NCI-H446 treated with DMSO at 0.1 percent for 48 hours (cell line): ENCODE results near the gene NR3C2.
A peak's percentile ranks its signal among the peaks of the same experiment; 100 is the strongest.

Source experiments
- DNase-seq: peaks from one replicate; lab custom pipeline; 2025; lab: John Stamatoyannopoulos, UW

Gene NR3C2

DNA sequence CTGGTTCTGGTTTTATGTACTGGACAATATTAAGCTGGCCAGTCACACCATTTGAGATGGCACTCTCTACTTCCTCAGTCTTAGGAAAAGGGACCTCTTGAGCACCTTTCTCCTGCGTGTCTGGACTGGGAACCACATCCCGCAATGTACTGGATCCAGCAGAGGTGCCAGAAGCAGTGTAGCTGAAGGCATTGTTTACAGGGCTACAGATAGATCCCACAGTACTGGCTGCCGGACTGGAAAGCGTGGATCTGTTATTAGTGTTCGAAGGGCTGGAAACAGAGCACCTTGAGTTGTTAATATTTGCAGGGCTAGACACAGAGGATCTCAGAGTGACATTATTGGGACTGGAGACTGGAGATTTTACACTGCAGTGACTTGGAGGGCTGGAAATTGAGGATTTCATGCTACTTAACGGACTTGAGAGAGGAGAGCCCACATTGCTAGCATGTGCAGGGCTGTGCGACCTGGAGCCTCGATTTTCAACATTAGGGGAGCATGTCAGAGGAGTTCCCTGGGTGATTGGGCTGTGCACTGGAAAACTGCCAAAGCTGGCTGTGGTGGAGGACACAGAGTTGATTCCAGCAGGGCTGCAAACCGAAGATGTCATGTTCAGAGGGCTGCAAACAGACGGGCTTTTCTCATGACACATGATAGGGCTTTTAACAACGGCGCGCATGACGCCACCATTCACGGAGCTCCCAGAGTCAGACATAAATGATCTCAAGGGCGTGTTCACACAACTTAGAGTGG, 6.4 kb downstream of the NR3C2 start:
- DNase-seq: no peak

DNA sequence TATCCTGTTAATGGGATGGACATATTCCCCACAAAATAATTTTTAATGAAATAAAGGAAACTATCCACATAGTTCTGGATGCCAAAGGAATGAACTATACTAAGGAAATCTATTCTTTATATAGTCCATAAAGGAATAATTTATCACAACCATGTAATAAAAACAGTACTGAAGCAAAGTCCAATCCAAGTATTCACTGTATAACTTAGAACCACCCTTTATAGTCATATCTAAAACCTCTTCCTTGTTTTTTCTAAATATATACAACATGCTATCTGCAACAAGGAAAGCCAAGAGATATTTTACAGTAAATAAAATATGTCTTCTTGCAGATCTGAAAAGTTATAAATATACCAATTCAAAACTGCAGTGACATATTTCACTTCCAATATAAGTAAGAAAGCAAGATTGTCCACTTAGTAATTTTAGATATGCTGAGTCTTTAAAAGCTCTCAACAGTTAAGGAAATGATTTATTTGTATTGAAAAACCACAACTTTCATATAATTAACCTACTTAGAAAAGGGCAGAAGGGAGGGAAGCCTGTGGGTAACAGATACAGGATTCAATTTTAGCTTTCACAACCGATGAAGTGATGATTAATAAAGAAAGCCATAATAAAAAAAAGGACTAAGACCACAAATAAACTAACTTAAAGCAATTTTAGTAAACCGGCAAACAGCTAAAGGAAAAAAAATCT, 8.0 kb downstream of the NR3C2 start:
- DNase-seq: no peak

GRCh38 chr4:148431401-148431800, 10.8 kb downstream of the NR3C2 start:
- no peak for DNase-seq

GRCh38 chr4:148430854-148431253, 11.4 kb downstream of the NR3C2 start:
- DNase-seq: no peak

- no peak for DNase-seq
Observed at GRCh38 chr4:148429206-148429605, 13.0 kb downstream of the NR3C2 start.

DNA sequence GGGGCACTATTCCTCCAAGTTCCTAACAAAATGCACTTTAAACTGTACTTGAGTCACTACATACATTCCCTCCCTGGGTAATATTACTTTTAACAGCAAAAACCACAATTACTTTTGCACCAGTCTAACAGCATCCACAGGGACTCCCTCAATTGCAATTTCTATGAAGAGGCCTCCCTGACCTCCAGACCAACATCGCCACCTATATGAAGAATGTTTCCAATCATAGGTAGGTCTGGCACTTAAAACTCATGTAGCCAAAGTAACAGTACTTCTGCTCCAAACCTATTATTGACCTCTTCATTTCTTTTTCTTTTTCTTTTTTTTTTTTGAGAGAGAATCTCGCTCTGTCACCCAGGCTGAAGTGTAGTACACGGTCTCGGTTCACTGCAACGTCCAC, 15.6 kb downstream of the NR3C2 start:
- no peak for DNase-seq

GRCh38 chr4:148425327-148426110, 16.7 kb downstream of the NR3C2 start:
- DNase-seq: no peak

DNA sequence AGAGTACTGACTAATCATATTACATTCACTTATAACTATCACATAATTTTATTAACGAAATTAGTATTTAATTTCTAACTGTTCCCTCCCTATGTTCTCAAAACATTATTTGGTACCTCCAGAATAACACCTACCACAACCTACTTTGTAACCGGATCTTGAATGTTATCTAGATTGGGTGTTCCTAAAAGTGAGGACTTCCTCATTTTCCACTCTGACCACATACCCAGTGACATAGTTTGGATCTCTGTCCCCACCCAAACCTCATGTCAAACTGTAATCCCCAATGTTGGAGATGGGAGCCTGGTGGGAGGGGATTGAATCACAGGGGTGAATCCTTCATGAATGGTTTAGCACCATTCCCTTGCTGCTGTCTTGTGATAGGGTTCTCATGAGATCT, 21.8 kb downstream of the NR3C2 start:
- no peak for DNase-seq

GRCh38 chr4:148415500-148415899, 26.7 kb downstream of the NR3C2 start:
- peak; percentile 24 for DNase-seq

- DNase-seq: no peak
Observed at GRCh38 chr4:148412460-148412994, 29.7 kb downstream of the NR3C2 start.

DNA sequence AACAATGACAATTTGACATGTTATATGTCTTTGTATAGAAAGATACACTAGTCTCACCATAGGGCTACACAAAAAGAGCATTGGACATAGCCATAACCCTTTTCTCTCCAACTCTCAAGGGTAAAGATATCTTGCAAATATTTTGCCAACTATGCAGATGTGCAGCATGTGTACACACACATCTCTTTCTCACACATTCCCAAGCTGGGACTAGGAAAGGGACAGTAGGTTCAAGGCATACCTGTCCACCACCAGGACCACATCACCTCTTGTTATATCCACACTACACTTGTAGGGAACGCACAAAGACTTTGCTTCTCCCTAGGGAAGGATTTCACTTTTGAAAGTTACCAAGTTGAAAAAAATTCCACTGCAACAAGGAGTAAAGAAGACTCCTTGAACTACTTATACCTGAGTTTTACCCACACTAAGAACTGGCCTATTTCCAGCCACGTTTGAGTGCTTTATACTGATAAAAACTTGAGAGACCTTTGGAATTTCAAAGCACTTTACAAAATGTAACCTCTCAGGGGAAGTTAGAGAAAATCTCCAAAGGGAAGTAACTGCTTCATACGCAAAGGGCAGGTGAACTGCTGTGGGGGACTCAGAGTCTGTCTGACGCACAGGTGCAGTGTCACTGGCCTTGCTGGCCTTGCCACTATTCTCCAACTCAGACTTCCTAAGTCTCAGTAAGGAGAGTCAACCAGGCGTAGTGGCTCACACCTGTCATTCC, 36.9 kb downstream of the NR3C2 start:
- no peak for DNase-seq

- DNase-seq: no peak
Observed at GRCh38 chr4:148398988-148399387, 43.2 kb downstream of the NR3C2 start.

DNA sequence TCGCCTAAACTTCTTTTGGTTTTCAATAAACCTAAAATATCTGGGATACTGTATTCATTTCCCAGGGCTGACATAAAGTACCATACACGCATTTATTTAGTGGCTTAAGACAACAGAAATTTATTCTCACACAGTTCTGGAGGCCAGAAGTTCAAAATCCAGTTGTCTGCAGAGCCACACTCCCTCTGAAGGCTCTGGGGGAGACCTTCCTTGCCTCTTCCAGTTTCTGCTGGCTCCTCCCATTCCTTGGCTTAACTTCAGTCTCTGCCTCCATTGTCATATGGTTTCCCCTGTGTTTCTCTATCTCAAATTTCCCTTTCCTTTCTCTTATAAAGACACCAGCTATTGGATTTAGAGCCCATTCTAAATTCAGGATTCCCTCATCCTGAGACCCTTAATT, 44.4 kb downstream of the NR3C2 start:
- no peak for DNase-seq

DNA sequence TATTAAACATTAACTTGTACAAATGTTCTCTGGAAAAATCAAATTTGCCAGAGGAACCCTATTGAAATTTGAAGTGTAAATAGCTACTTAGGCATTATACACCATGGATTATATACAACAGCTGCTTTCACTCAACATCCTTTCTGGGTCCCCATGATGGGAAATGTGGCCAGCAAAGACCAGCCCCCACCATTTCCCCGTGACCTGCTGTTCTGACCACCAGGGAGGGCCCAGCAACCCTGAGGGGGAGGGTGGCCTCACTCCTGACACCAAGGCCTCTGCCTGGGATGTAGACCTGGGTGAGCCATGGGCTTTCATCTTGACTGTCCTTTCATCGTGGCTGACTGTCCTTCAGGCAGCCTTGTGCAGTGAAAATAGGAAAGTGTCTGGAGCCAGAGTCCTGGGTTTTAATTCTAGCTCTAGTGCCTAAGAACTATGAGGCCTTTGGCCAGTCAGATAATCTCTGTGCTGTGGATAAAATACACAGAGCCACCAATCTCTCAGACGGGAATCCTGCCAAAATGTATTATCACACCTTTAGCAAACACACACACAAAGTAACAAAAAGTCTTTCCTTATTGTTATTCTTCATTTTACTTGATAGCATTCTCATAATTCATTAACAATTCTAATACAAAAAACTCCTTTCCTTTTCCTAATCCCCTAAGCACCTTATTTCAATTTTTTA, 45.1 kb downstream of the NR3C2 start:
- no peak for DNase-seq

DNA sequence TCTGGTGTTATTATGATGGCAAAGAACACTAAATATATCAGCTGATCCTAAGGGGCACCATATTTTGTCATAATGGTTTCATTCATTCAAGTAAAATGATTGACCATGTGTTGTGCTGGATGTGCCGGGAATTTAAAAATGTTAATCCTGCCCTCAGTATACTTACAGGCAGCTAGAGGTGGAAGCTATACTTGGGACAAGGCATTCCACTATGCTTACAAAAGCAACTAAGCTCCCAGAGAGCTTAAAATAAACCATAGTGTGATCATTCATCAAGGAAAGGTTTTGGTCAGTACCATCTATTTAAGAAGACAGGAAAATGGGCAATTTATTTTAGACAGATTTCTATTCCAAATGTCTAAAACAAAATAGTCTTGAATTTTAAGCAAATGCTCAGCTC, 46.4 kb downstream of the NR3C2 start:
- no peak for DNase-seq

DNA sequence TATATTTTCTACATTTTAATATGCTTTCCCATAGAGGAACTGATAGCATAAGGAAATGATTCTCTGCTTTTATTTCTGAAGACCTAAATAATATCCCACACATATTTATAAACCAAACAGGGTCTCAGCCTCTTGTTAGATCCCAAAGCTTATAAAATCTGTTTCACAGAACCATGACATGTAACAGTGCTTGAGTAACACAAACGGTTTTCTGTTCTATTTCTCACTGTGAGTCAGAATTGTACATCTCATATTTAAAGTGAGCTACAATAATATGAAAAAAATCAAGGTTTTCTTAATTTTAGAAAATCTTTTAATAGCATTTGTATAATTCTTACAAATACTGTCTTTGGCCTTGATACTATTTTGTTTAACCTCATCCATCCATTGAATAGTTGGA, 51.2 kb downstream of the NR3C2 start:
- no peak for DNase-seq

DNA sequence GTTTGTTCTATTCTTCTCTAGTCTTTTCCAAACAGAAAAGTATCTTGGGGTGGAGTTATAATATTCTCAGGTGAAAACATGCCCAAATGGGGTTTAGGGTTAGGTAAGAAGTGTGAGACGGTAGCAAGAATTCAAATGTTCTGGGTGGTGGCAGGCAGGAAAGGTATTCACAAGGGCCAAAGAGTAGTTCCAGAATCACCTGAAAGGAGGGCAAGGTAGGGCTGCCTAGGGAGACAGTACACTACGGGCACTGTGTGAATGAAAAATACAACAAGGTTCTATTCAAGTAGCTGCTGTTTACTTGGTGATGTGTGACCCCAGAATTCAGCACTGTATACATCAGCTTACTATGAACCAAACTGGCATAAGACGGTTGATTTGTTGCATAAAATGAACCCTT, 51.9 kb downstream of the NR3C2 start:
- no peak for DNase-seq

- DNase-seq: no peak
Observed at GRCh38 chr4:148380291-148380690, 61.9 kb downstream of the NR3C2 start.

GRCh38 chr4:148376151-148376550, 66.1 kb downstream of the NR3C2 start:
- peak; percentile 62 for DNase-seq

DNA sequence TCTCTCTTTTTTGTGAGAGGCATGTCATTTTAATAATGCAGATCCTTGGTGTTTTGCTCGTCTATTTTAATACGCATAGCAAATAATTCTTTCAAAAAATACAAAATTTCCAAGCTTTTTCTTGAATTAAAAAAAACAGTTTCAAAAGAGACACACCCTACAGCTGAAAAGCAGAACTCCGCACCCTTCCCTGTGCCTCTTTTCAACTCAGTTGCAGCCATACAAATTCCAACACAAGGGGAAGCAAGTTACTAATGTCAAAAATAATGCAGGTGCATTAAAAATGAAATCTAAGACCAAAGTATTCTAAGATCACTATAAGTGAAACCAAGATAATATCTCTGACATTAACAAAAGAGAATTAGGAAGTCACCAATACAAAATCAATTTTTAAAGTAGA, 66.6 kb downstream of the NR3C2 start:
- no peak for DNase-seq

GRCh38 chr4:148373093-148373492, 69.1 kb downstream of the NR3C2 start:
- no peak for DNase-seq
